ENCODE measurements around the gene KRTAP5-4.

The KRTAP5-4 gene

GRCh38 chr11:1636291-1636950 is 14.5 kb upstream of the KRTAP5-4 start:
- no peak for TF ChIP-seq CTCF (IDR thresholded peaks at IDR 0.05; ENCODE audit: control extremely low read depth, extremely low read depth, low read depth, missing control alignments)

GRCh38 chr11:1633864-1634263 is 11.9 kb upstream of the KRTAP5-4 start:
- CTCF ChIA-PET: interaction anchor here (1.8 to 2.1 kb wide), 2 partner anchors 19 to 59 kb away, joined by 4 to 11 read pairs; no protein-coding TSS in a partner anchor
- TF ChIP-seq CTCF (IDR thresholded peaks at IDR 0.05; ENCODE audit: control extremely low read depth, extremely low read depth, low read depth, missing control alignments): no peak
- no peak for DNase-seq (ENCODE audit: extremely low spot score)
- POLR2A ChIA-PET: no interaction called here

More at GRCh38 chr11:1636291-1636950, 14.5 kb upstream of the KRTAP5-4 start:
- CTCF ChIA-PET: interaction anchor here (8.4 kb wide), 1 partner anchor 15 kb away, joined by 62 read pairs; no protein-coding TSS in a partner anchor
- POLR2A ChIA-PET: no interaction called here
- no peak for DNase-seq (ENCODE audit: extremely low spot score)

- POLR2A ChIA-PET: no interaction called here
- DNase-seq (ENCODE audit: extremely low spot score): no peak
- CTCF ChIA-PET: interaction anchor here (1.0 to 4.7 kb wide), 5 partner anchors 9 to 62 kb away, joined by 3 to 30 read pairs (median 6); no protein-coding TSS in a partner anchor
- TF ChIP-seq CTCF (IDR thresholded peaks at IDR 0.05; ENCODE audit: control extremely low read depth, extremely low read depth, low read depth, missing control alignments): no peak
Measured at GRCh38 chr11:1632053-1632714, 10.2 kb upstream of the KRTAP5-4 start.

- no peak for TF ChIP-seq CTCF (IDR thresholded peaks at IDR 0.05; ENCODE audit: control extremely low read depth, extremely low read depth, low read depth, missing control alignments)
- no peak for DNase-seq (ENCODE audit: extremely low spot score)
- ChIA-PET POLR2A (no interaction called here), CTCF (interaction anchor here (1.1 to 4.7 kb wide), 8 partner anchors 8 to 427 kb away, joined by 3 to 30 read pairs (median 6); no protein-coding TSS in a partner anchor)
Measured at GRCh38 chr11:1631066-1631568, 9.2 kb upstream of the KRTAP5-4 start.

GRCh38 chr11:1630271-1630670 is 8.3 kb upstream of the KRTAP5-4 start:
- TF ChIP-seq CTCF (IDR thresholded peaks at IDR 0.05; ENCODE audit: control extremely low read depth, extremely low read depth, low read depth, missing control alignments): no peak
- ChIA-PET POLR2A (no interaction called here), CTCF (interaction anchor here (1.3 to 4.7 kb wide), 6 partner anchors 9 to 426 kb away, joined by 3 to 30 read pairs (median 6); no protein-coding TSS in a partner anchor)
- DNase-seq (ENCODE audit: extremely low spot score): no peak

- no peak for DNase-seq (ENCODE audit: extremely low spot score)
- ChIA-PET POLR2A (no interaction called here), CTCF (interaction anchor here (0.7 to 4.7 kb wide), 8 partner anchors 9 to 204 kb away, joined by 3 to 30 read pairs (median 4); no protein-coding TSS in a partner anchor)
- TF ChIP-seq CTCF (IDR thresholded peaks at IDR 0.05; ENCODE audit: control extremely low read depth, extremely low read depth, low read depth, missing control alignments): no peak
Measured at GRCh38 chr11:1629326-1630185, 7.6 kb upstream of the KRTAP5-4 start, which contains the start of gene KRTAP5-5. KRTAP5-5 (plus strand) TSS chr11:1629775; CDS start chr11:1629841, 66 bp downstream.
